Putamen (tissue), 1 donor: ENCODE measurements around the gene ITGA2B.
"Not testable (repeated sequence)": the region's sequence is repeated elsewhere in the genome, so short reads cannot be mapped to it uniquely, and the experiment has no call there.

Source experiments
- DNase-seq: peaks from one replicate; pipeline ENCODE4 v3.0.0-alpha.2; 2016; ENCODE audit warnings: low spot score

ITGA2B gene

DNA sequence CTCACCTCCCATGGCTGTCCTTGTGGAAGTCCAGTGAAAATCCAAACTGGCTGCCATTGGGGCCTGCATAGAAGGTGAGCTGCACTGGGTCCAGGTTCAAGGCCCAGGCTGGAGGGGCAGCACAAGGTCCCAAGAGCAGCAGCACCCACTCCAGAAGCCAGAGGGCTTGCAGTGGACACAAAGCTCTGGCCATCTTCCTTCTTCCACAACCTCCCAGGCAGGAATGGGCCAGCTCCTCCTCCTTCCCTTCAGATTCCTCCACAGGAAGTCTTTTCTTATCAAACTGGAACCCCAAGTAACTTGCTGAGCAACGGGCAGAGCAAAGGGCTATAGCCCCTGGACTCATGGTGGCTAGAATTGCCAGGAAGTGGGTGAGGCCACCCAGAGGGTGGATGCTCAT, at the start of gene ITGA2B:
Gene ITGA2B (minus strand): TSS at position 369 of the 400 bp plus-strand sequence. CDS start 176 bp downstream, at position 193.
- no peak for DNase-seq

DNA sequence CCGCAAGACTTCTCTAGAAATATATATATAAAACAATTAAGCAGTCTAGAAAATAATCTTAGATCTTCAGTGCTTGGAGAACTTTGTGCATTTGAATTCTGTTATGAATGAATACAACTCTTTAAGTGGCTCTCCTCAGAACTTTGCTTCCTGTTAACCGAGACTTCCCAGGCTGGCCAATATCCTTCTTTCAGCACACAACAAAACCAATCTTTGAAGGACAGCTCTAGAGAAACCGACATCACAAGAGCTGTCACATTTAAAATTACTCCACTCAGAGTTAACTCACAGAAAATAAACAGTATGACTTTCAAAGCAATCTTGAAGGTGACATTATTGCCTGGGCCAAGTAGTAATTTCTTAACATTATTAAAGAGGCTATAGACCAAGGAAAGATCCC, 49.7 kb upstream of the ITGA2B start:
- DNase-seq = no peak

DNA sequence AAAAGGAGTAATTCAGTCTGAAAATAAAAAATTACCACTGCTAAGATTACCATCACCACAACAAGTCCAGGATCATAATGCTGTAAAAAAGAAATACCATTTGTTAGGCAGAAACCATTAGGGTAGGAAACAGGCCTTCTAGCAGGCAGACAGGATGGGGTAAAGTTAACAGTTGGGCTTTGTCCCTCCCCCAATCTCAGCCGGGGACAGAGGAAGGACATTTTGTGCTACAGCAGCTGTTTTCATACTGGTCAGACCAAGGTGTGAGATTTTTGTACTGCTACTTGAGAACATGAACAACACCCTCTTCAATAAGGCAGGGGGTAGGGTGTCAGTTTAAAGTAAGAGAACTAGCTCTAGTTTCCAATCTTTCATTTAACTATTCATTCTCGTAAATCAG, 49.2 kb upstream of the ITGA2B start:
- DNase-seq = no peak

- no peak for DNase-seq
These were observed 46.9 kb upstream of the ITGA2B start for GRCh38 chr17:44436336-44436735.

DNA sequence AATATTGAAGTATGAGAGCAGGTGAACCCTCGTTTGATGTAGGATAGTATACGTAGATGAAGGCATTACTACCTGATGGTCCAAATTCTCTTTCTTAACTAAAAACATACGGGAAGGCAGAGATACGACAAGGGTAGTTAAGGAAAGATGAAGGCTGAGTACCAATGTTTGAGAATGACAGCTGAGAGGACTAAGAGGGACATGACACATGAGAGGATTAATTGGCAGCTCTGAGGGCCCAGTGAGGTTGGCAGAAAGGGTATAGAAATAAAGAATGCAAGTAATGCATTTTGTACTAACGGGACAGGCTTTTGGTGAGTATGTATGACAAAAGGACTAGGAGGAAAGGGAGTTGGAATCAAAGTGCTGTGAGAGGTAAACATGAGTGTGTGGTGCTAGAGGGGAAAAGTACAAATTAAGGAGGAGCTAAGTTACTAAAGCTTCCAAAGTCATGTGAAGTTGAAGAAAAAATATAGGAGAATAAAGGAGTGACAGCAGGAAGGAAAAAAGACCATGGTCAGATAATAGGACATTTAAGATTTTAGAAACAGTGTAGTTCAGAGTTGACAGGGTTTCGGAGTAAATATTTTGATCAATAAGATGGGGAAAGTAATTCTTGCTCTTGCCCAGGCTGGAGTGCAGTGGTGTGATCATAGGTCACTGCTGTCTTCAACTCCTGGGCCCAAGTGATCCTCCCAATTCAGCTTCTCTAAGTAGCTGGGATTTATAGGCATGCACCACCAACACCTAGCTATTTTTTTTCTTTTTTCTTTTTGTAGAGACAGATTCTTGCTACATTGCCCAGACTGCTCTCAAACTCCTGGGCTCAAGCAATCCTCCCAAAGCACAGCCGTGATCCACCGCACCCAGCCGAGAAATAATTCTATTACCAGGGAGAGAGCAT, 43.1 kb upstream of the ITGA2B start:
- DNase-seq = no peak

GRCh38 chr17:44424828-44425461, 35.5 kb upstream of the ITGA2B start:
- no peak for DNase-seq

DNA sequence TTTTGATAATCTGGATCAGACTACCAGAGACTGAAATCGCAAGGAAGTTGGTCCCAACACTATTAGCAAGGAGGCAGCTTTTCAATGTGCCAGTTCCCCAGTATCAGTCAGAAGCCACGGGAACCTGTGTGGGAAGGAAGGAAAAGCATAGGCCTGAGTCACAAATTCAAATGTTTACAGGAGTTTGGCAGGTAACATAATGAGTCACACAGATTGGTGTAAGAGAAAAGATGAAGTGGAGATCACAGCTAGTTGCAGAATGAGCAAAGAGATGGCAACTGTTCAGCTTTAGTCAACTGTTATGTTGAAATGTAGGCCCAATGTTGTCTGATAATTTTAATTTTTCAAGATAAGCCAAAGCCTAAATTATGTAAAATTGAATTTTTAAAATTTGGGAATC, 28.1 kb upstream of the ITGA2B start:
- peak; percentile 26 for DNase-seq

GRCh38 chr17:44416558-44417289, 27.3 kb upstream of the ITGA2B start:
- DNase-seq = no peak

DNA sequence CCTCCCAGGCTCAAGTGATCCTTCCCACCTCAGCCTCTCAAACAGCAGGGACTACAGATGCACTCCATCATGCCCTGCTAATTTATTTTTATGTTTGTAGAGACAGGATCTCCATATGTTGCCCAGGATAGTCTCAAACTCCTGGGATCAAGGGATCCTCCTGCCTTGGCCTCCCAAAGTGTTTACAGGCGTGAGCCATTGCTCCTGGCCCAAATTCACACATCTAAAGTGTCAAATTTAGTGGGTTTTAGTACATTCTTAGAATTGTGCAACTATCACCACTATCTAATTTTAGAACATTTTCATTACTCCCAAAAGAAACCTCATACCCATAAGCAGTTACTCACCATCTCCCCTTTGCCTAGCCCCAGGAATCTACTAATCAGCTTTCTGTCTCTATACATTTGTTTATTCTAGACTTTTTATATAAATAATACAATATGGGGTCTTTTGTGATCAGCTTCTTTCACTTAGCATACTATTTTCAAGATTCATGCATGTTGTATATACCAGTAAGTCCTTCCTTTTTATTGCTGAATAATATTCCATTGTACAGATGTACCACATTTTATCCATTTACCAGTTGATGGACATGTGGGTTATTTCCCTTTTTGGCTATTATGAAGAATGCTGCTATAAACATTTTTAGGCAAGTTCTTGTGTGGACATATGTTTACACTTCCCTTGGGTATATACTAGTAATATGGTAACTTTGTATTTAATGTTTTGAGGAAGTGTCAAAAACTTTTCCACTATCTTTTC, 25.1 kb upstream of the ITGA2B start:
- no peak for DNase-seq

DNA sequence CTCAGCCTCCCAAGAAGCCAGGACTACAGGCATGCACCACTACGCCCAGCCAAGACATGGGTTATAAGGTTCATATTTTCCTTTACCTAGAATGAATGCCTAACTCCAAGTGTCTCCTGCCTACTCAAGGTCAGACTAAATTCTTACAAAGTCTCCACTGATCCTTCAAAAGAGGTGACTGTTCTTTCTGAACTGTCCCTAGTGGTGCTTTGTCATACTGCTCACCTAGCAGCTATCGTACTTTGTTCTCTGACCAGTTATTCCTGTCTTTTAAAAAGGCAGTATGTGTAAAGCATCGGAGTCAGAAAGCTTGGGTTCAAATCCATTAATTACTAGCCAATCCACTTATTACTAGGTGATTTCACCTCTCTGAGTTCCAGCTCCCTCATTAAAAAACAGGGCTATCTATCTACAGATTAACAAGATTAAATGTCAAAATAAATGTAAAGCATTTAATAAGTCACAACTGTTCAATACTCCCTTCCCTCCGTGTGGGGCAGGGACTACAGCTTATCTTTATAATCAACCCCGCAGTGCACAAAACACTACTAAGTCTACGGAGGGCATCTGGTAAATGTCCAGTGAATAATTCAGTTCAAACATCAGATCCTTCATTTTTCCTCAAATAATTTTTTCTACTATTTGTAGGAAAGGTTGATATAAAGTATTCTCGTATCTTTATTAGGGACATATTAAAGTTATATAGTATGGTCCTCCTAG, 20.0 kb upstream of the ITGA2B start:
- DNase-seq = no peak

DNA sequence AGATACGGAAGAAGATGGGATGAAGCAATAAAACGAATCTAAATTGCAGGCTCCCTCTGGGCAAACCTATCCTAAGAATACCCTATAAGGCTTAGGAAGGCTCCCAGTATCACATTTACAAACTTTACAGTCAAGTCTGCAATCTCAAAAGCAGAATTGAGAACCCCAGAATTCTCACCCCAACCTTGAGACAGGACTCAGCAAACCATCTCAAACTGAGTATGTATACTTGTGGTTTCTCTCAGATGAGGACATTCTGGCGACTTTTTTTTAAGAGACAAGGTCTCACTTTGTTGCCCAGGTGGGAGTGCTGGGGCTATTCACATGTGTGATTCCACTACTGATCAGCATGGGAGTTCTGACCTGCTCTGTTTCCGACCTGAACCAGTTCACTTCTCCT, 19.3 kb upstream of the ITGA2B start:
- DNase-seq = no peak

DNA sequence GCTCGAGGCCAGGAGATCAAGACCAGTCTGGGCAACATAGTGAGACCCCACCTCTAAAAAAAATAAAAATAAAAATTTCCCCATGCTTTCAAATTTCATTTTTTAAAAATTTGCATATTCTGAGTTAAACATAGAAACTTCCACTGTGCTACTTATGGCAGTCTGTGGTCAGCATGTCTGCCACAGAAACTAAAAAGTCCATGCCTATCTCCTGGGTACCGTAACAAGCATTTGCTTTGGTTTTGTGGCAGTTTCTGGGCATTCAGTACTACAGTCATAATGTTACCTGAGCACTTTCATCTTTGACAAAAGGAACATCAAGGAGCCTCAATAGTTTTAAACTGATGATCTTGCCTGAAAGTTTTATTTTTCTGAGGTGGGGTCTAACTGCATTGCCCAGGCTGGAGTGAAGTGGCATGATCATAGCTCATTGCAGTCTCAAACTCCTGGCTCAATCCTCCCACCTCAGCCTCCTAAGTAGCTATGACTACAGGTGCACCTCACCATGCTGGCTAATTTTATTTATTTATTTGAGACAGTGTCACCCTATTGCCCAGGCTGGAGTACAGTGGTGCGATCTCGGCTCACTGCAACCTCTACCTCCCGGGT, 13.2 kb upstream of the ITGA2B start:
- no peak for DNase-seq

DNA sequence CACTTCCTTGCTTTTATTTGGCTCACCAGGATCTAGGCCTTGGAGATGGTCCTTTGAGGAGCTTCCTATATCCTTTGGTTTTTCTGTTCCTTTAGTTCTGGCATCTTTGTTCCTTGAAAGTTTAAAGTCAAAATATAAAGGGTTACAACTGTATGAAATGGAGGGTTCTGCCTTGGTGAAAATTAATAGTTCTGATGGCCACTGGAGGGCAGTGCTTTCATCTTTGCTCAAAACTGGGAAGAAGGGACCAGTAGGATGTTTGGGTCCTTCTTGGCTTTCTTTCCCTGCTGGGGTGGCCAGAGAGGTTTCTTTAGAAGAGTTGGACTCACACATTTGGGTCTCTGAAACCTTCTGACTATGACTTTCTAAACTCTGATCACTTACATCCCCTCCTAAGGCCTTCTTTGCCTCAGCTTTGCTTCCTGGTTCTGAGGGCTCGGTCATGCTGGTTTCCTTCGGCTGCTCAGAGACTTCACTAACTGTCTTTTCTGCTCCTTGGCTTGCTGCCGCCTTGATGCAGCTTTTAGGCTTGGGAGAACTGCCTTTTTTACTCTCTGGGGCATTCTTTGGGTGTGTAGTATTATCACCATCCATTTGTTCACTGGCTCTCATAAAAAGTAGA, 10.9 kb upstream of the ITGA2B start:
- DNase-seq = no peak

DNA sequence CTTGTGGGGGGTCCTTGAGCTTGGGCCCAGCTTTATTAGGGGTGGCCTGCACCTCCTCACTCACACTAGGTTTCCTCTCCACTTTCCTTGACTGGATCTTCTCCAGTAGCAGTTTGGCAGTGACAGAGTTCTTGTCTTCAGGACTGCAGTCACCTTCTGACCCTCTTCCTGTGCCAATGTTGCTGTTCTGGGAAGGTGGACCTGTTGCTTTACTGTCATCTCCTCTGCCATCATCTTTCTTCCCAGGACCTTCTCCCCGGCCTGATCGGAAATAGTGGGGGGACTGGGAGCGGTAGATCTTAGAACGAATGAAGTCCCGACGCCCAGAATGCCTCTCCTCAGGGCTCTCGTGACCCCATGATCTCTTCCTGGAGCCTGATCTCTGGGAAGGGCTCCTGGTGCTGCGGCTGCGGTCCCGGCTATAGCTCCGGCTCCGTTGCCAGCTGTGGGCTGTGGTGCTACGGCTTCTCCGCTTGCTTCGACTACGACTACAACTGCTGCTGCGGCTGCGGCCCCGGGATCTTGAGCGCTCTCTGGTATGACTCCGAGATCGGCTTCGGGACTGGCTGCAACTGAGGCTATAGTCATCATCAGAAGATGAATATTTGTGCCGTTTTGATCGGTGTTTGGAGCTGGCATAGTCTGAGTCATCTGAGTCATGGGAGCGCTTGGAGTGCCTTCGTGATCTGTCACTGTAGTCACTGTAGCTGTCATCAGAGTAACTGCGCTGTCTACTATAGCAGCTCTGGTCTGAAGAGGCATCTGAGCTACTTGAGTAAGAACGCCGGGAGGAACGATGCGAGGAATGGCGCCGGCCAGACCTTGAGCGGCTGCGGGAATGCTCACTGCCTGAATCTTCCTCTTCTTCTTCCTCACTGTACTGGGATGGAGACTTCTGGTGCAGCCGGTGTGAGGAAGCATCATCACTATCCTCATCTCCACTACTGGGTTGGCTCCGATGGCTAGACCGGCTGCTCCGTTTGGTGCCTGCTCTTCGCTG, 9.5 kb upstream of the ITGA2B start:
- DNase-seq = peak; percentile 68

GRCh38 chr17:44397479-44398440, 8.3 kb upstream of the ITGA2B start:
- no peak for DNase-seq

GRCh38 chr17:44396946-44397345, 7.5 kb upstream of the ITGA2B start:
- DNase-seq = no peak

- no peak for DNase-seq
These were observed 5.4 kb upstream of the ITGA2B start for GRCh38 chr17:44394833-44395232.

DNA sequence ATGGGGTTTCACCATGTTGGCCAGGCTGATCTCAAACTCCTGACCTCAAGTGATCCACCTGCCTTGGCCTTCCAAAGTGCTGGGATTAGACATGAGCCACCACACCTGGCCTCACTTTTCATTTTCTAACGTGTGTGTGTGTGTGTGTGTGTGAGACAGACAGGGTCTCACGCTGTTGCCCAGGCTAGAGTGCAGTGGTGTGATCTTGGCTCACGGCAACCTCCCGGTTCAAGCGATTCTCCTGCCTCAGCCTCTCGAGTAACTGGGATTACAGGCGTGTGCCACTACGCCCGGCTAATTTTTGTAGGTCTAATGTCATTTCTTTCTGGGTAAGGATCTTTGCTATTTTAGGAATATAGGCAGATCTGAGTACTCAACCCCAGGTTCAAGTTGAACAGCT, 4.7 kb upstream of the ITGA2B start:
- not testable (repeated sequence) for DNase-seq
